Measurements from ENCODE around the gene DICER1.

DICER1 gene

DNA sequence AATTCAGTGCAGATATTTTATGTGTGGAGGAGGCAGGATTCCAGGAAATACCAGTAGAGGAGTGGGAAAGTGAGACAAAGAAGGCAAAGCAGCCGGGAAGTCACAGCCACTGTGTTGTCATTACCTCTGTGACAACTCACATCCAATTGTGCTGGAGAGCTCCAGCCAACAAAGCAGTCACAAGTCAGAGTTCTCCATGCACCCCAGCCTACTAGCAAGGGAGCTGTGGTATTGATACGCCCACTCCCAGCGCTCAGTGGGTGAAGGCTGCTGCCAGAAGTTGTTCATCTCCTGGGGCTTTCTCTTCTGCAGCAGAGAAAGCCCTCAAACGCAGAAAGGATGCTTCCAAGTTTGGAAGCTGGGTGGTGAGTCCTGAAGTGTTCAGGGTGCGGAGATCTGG lies 93.9 kb downstream of the DICER1 start:
- TF ChIP-seq, protein P1, sequence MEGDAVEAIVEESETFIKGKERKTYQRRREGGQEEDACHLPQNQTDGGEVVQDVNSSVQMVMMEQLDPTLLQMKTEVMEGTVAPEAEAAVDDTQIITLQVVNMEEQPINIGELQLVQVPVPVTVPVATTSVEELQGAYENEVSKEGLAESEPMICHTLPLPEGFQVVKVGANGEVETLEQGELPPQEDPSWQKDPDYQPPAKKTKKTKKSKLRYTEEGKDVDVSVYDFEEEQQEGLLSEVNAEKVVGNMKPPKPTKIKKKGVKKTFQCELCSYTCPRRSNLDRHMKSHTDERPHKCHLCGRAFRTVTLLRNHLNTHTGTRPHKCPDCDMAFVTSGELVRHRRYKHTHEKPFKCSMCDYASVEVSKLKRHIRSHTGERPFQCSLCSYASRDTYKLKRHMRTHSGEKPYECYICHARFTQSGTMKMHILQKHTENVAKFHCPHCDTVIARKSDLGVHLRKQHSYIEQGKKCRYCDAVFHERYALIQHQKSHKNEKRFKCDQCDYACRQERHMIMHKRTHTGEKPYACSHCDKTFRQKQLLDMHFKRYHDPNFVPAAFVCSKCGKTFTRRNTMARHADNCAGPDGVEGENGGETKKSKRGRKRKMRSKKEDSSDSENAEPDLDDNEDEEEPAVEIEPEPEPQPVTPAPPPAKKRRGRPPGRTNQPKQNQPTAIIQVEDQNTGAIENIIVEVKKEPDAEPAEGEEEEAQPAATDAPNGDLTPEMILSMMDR (IDR thresholded peaks at IDR 0.05; ENCODE audit: extremely low read depth, insufficient read depth, missing control alignments), result no peak
- in situ Hi-C loops (cut with MboI; ENCODE audit: low pct_unique_long_range_greater_than_20kb, low sequenced_read_pairs, unreplicated experiment), result no loop called here
- no peak for DNase-seq (ENCODE audit: low spot score)

DNA sequence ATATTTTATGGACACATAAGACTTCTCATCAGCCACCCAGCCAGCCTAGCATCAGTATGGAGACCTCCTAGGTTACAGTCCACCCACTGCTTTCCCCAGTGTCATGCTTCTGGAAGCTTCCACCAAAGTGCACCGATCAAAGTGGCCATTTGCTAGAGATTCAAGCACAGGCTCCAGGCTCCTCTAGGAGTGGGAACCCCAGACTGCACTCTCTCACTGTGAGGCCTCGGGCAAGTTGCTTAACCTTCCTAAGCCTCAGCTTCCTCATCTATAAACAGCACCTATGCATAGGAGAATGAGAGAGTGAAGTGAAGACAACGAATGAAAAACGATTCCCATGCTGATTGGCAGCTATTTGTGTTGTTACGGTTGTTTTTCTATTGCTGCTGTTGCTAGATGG lies 94.4 kb downstream of the DICER1 start:
- in situ Hi-C loops (cut with MboI; ENCODE audit: low pct_unique_long_range_greater_than_20kb, low sequenced_read_pairs, unreplicated experiment), result no loop called here
- TF ChIP-seq, protein P1 (IDR thresholded peaks at IDR 0.05; ENCODE audit: extremely low read depth, insufficient read depth, missing control alignments), result no peak
- no peak for DNase-seq (ENCODE audit: low spot score)

DNA sequence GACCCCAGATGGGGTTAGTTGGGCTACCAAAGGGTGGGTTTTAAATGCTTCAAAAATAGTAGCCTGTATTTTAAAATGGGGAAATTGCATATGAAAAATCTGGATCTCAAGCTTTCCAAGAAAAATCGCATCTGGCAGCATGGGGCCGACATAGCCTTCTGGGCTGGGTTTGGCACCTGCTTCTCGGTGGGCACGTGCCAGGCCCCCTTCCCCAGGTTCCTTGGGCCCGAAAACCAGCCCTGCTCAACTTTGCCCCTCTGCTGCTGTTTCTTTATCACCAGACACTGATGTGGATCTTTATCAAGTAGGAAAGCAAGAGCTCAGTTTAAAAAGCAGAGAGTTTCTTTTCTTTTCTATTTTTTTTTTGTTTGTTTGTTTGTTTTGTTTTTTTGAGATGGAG lies 95.1 kb downstream of the DICER1 start:
- TF ChIP-seq, protein P1 (IDR thresholded peaks at IDR 0.05; ENCODE audit: extremely low read depth, insufficient read depth, missing control alignments), result no peak
- in situ Hi-C loops (cut with MboI; ENCODE audit: low pct_unique_long_range_greater_than_20kb, low sequenced_read_pairs, unreplicated experiment), result no loop called here
- DNase-seq (ENCODE audit: low spot score), result no peak

DNA sequence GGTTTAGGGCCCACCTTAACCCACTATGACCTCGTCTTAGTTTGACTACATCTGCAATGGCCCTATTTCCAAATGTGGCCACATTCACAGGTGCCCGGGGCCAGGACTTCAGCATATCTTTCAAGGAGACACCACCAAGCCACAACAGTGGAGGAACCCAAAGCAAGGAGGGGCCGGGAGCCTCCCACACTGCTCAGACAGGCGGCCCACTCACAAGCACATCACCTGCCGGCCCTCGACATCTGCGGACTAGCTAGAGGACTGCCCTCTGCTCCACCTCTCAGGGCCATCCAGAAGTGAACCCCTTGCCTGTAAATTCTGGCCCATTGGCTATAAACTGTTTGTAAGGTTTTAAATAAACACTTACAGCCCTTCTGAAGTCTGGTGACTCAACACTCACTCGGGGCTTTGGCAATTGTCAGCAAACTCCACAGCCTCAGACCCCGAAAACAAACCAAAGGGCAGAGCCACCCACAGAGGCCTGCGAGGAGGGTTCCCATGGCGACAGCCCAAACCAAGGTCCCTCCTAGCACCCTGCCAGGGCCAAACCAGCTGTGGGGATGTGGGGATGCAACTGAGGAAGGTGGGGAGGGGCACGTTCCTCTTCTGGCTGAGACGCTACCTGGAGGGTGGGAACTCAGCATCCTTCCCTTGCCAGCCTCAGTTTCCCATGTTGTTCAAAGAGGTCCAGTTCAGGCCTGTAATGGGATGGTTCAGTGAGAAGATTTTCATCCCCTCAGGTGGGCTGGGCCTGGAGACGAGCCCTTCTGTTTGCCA lies 95.8 kb downstream of the DICER1 start:
- in situ Hi-C loops (cut with MboI; ENCODE audit: low pct_unique_long_range_greater_than_20kb, low sequenced_read_pairs, unreplicated experiment), result no loop called here
- TF ChIP-seq, protein P1 (IDR thresholded peaks at IDR 0.05; ENCODE audit: extremely low read depth, insufficient read depth, missing control alignments), result no peak
- DNase-seq (ENCODE audit: low spot score), result no peak

DNA sequence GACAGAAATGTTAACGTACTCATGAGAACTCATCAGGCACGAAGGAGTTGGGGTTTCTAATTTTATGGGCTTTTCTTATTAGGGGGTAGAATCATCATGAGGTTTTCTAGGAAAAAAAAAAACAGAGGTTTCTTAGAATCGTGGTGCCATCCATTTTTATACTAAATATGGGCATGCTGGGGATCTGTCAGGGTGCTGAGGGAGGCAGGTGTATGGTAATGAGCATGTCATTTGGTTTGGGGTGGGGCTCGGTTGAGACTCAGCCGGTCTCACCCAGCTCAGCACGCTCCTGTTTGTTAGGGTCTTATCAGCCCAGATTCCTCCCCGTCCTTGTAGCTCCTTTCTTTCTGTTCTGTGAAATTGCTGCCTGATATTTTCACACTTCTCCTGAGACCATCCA lies 98.2 kb downstream of the DICER1 start:
- in situ Hi-C loops (cut with MboI; ENCODE audit: low pct_unique_long_range_greater_than_20kb, low sequenced_read_pairs, unreplicated experiment), result no loop called here
- no peak for DNase-seq (ENCODE audit: low spot score)
- TF ChIP-seq, protein P1 (IDR thresholded peaks at IDR 0.05; ENCODE audit: extremely low read depth, insufficient read depth, missing control alignments), result no peak

DNA sequence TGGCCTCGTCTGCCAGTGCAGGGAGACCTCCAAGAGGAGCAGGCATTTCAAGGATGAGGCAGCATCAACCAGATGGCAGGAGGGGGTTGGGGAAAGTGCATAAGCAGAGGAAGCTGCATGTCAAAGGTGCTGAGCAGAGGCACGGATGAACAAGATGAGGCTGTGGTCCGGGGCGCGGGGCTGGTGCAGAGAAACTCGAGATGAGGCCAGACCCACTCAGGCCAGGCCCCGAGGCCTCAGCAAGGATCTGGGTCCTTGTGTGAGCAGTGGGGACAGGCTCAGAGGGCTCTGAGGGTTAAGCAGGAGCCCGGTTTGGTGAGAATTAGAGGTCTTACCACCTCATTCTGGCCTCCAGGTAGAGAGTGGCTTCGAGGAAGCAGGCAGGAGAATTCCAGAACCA lies 98.8 kb downstream of the DICER1 start:
- in situ Hi-C loops (cut with MboI; ENCODE audit: low pct_unique_long_range_greater_than_20kb, low sequenced_read_pairs, unreplicated experiment), result no loop called here
- TF ChIP-seq, protein P1 (IDR thresholded peaks at IDR 0.05; ENCODE audit: extremely low read depth, insufficient read depth, missing control alignments), result no peak
- no peak for DNase-seq (ENCODE audit: low spot score)
